Esophagus (tissue), 2 donors: ENCODE data around the gene XRN2. TPM values are rescaled to one million over a fixed set of nuclear protein-coding genes. Genes with fewer than 3 reads are reported as not detected.
A peak's percentile ranks its signal among the peaks of the same experiment; 100 is the strongest.

ENCODE experiments used
- H3K27ac ChIP-seq, 2 donors: one replicate each; pipeline ENCODE4 v1.5.1; 2013; ENCODE audit warnings: low read depth in 2 of 2, mild to moderate bottlenecking in 2 of 2, inconsistent platforms in 1 of 2, low read length in 1 of 2, moderate library complexity in 1 of 2
- H3K27me3 ChIP-seq, 2 donors: one replicate each; pipeline ENCODE4 v1.6.1; 2013; ENCODE audit warnings: low read length in 2 of 2, control low read depth in 1 of 2, mild to moderate bottlenecking in 1 of 2; ENCODE audit not compliant: insufficient read depth in 2 of 2, control insufficient read depth in 1 of 2
- H3K36me3 ChIP-seq, 2 donors: one replicate each; pipeline ENCODE4 v1.6.1; 2013; ENCODE audit warnings: low read length in 1 of 2; ENCODE audit not compliant: control insufficient read depth in 2 of 2, insufficient read depth in 2 of 2
- H3K4me1 ChIP-seq, 2 donors: one replicate each; pipeline ENCODE4 v1.6.1; 2013; ENCODE audit warnings: low read length in 1 of 2; ENCODE audit not compliant: control insufficient read depth in 2 of 2, insufficient read depth in 2 of 2
- H3K4me3 ChIP-seq, 2 donors: one replicate each; pipeline ENCODE4 v1.5.1; 2013; ENCODE audit warnings: low read length in 2 of 2, mild to moderate bottlenecking in 2 of 2, low read depth in 1 of 2, moderate library complexity in 1 of 2
- H3K9me3 ChIP-seq, 2 donors: one replicate each; pipeline ENCODE4 v1.6.1; 2013; ENCODE audit warnings: mild to moderate bottlenecking in 2 of 2, low read depth in 1 of 2, low read length in 1 of 2, moderate library complexity in 1 of 2; ENCODE audit not compliant: control insufficient read depth in 2 of 2, insufficient read depth in 1 of 2
- WGBS, 2 donors: extraction: QIAGEN DNeasy Blood & Tissue Kit; methylation state at CpG; one replicate each; pipeline ENCODE4 v1.1.7; 2013; 5-methylcytosine and 5-hydroxymethylcytosine counted together
- polyA plus RNA-seq, 2 donors: library from polyadenylated mRNA; stranded (reverse); fragments of 200-250 nt; gene quantifications; one replicate each; pipeline ENCODE4 v1.2.3, GENCODE V29; 2013
- donor health status: healthy with polysubstance abuse.
- donor health status: Bipolar disorder and iron deficiency.

XRN2 gene
- polyA plus RNA-seq, 2 donors: 5.2 to 20.1 TPM

DNA sequence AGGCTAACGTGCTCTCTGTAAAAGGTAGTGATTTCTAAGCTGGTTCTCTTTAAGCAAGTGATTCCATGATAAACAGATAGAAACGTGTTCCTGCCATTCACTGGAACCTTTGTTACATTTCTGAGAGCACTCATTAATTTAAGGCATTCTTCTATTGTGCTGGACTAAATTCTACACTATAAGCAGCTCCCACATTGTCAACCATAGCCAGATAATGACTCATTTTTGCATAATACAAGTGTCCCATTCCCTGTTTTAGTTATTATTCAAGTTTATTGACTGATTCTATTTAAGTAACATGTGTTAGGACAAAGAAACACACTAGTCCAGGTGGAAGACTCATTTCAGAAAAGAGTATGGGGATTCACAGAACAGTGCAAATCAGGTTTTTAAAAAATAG, 13.5 kb upstream of the XRN2 start:
- Histone ChIP-seq H3K9me3 (no peaks in the 10 kb centered on the region), H3K4me1 (no peaks in the 10 kb centered on the region), H3K4me3 (no peak overlapping the region), H3K36me3 (no peaks in the 10 kb centered on the region), H3K27ac (no peak overlapping the region), H3K27me3 (no peaks in the 10 kb centered on the region)
- 20 to 29% methylated on average over 2 of the region's 2 CpGs for WGBS, 2 donors

GRCh38 chr20:21291026-21291425, 12.1 kb upstream of the XRN2 start:
- Histone ChIP-seq H3K4me3 (no peak overlapping the region), H3K27ac (no peak overlapping the region), H3K27me3 (no peaks in the 10 kb centered on the region), H3K36me3 (no peaks in the 10 kb centered on the region), H3K4me1 (no peaks in the 10 kb centered on the region), H3K9me3 (no peaks in the 10 kb centered on the region)
- WGBS, 2 donors: 86% methylated on average over 2 of the region's 2 CpGs

GRCh38 chr20:21294755-21295154, 8.4 kb upstream of the XRN2 start:
- H3K4me3 ChIP-seq: no peak overlapping the region
- H3K27ac ChIP-seq: no peak overlapping the region
- 68 to 80% methylated on average over 5 of the region's 5 CpGs for WGBS, 2 donors
- H3K27me3 ChIP-seq: no peaks in the 10 kb centered on the region
- no peaks in the 10 kb centered on the region for H3K4me1 ChIP-seq
- no peaks in the 10 kb centered on the region for H3K36me3 ChIP-seq
- no peaks in the 10 kb centered on the region for H3K9me3 ChIP-seq

DNA sequence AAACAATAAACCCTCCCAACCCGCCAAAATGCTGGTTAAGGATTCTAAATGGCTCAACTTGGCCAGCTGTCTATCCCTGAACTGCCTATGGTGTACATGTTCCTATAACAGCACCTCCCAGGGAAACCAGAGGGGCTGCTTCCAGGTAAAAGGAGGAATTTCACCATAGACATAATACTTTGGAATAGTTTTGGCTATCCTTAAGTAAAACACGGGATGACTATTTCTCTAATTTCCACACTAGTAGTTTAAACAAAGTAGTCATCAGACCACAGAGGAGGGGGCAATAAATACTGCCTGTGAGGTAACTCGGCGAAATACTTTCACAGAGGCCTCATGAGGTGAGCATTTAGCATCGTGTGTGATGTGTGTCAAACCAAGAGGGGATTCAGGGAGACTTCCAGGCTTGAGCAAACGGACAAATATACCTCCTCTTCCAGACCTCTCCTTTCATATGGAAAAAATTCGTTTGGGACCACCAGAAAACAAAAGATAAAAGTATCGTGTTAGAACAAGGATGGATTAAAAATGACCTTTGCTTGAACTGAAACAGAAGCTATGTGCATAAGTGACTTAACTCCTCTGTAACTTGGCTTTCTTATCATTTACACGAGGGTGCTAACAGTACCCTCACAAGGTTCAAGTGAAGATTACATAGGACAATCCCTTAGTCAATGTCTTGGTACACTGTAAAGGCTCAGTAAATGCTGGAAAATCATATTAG, 1.0 kb upstream of the XRN2 start:
- Histone ChIP-seq H3K27ac (no peak overlapping the region), H3K4me3 (peak overlapping the region in 1 of 2 donors; percentile 66)
- 62 to 65% methylated on average over 9 of the region's 9 CpGs for WGBS, 2 donors

DNA sequence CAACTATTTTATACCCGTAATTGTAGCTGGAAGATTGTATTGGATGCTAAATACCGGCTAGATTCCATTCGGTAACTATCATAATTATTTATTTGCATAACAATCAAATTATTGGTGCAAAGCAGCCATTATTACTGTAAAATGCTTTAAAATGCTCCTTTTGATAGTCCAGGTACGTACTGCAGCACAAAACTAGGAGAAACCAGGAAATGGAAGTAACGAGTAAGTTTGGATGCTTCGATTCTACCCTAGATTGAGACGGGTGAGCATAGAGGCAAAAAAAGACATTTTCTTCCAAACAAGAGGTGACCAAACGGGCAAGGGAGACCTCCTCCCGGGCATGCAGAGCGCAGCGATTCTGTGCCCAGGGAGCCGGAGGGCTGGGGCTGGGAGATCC, 469 bp upstream of the XRN2 start:
- WGBS, 2 donors: 4 to 5% methylated on average over 12 of the region's 12 CpGs
- Histone ChIP-seq H3K4me1 (peaks cover 0 to 2% of the 10 kb centered on the region in 2 donors), H3K27ac (peak overlapping the region; percentile 94 to 95), H3K9me3 (no peaks in the 10 kb centered on the region), H3K27me3 (no peaks in the 10 kb centered on the region), H3K4me3 (peak overlapping the region; percentile 66 to 90), H3K36me3 (no peaks in the 10 kb centered on the region)

More for the DNA sequence above, 1.0 kb upstream of the XRN2 start:
- no peaks in the 10 kb centered on the region for H3K9me3 ChIP-seq
- H3K36me3 ChIP-seq: no peaks in the 10 kb centered on the region
- H3K27me3 ChIP-seq: no peaks in the 10 kb centered on the region
- peaks cover 0 to 2% of the 10 kb centered on the region in 2 donors for H3K4me1 ChIP-seq

DNA sequence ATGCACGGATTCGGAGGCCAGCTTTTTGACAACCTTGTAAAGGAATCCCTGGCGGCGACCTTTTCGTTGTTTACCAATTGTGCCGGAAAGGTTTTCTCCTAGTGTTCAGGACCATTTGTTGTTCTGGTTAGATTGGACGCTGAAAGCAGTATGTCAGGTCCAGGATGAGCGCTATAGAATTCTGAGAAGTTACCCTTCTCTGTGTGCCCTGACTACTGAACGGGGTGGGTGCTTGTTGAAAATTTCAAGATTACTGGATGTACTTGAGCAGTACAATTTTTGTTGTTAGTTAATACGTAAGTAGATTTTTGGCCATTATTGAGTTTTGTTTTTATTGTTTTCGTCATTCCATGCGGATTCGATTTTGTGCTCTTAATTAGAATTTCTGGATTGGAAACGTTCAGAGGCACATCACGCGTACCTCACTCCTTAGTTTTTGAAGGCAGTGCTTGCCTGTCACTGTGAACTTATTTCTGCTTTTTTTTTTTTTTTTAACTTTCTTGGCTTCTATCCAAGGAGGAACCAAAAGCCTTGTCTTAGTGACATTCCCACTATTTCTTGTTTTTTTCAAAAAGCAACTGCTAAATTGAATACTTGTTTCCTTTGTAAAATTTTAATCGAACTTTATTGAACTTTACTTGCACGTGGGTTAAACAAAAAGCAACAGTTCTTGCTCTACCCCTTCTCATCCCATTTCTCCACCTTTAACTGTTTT, 898 bp downstream of the XRN2 start:
- Histone ChIP-seq H3K36me3 (no peaks in the 10 kb centered on the region), H3K27me3 (no peaks in the 10 kb centered on the region), H3K27ac (peak overlapping the region; percentile 94 to 95), H3K4me1 (peaks cover 0 to 2% of the 10 kb centered on the region in 2 donors), H3K9me3 (no peaks in the 10 kb centered on the region), H3K4me3 (peak overlapping the region; percentile 66 to 90)
- WGBS, 2 donors: 1% methylated on average over 18 of the region's 18 CpGs

- Histone ChIP-seq H3K4me1 (peaks cover 0 to 4% of the 10 kb centered on the region in 2 donors), H3K9me3 (no peaks in the 10 kb centered on the region), H3K4me3 (no peak overlapping the region), H3K27me3 (no peaks in the 10 kb centered on the region), H3K27ac (no peak overlapping the region), H3K36me3 (no peaks in the 10 kb centered on the region)
- WGBS, 2 donors: 48 to 91% methylated on average over 2 of the region's 2 CpGs
Observed at GRCh38 chr20:21308340-21308739, 5.2 kb downstream of the XRN2 start.

DNA sequence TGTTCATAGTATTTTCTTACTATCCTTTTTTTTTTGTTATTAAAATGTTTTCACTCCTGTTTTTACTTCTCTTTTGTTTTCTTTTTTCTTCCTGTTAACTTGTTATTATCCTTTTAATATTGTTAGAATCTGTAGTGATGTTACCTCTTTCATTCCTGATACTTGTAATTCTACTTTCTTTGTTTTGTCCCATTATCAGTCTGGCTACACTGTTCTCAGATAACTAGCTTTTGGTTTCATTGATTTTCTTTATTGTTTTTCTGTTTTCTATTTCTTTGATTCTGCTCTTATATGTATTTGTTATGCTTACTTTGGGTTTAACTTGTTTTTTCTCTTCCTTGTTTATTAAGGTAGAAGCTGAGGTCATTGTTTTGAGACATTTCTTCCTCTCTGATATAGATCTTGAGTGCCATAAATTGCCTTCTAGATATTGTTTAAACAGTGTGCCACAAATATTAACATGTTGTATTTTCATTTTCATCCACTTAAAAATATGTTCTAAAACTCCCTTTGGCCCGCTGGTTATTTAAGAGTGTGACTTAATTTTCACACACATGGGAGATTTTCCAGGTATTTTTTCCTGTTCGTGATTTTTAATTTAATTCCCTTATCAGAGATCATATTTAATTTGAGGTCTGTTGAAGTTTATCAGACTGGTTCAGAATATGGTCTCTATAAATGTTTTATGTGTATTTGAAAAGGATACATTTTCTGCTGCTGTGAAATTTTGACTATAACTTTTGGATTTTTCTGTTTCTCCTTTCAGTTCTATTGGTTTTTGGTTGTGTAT, 6.7 kb downstream of the XRN2 start:
- H3K4me3 ChIP-seq: no peak overlapping the region
- H3K27ac ChIP-seq: no peak overlapping the region
- 73 to 79% methylated on average over 2 of the region's 2 CpGs for WGBS, 2 donors
- no peaks in the 10 kb centered on the region for H3K27me3 ChIP-seq
- no peaks in the 10 kb centered on the region for H3K36me3 ChIP-seq
- H3K4me1 ChIP-seq: peaks cover 0 to 4% of the 10 kb centered on the region in 2 donors
- no peaks in the 10 kb centered on the region for H3K9me3 ChIP-seq

- no peaks in the 10 kb centered on the region for H3K27me3 ChIP-seq
- peaks cover 0 to 2% of the 10 kb centered on the region in 2 donors for H3K4me1 ChIP-seq
- H3K27ac ChIP-seq: no peak overlapping the region
- H3K4me3 ChIP-seq: no peak overlapping the region
- 89 to 96% methylated on average over 10 of the region's 10 CpGs for WGBS, 2 donors
- no peaks in the 10 kb centered on the region for H3K9me3 ChIP-seq
- no peaks in the 10 kb centered on the region for H3K36me3 ChIP-seq
Observed at GRCh38 chr20:21312813-21313474, 9.8 kb downstream of the XRN2 start.
